T-helper 2 cell (primary cell): ENCODE data around the gene CRYBG2.

Source experiments
- DNase-seq, 5 experiments: peaks; one replicate each; pipeline versions ENCODE4 v3.0.0 to v3.0.0-alpha.2; 2012 to 2022

The CRYBG2 gene

GRCh38 chr1:26368486-26368885 is 14.6 kb upstream of the CRYBG2 start:
- DNase-seq: no peak

GRCh38 chr1:26368006-26368405 is 14.1 kb upstream of the CRYBG2 start:
- no peak for DNase-seq

GRCh38 chr1:26367441-26367840 is 13.5 kb upstream of the CRYBG2 start:
- no peak for DNase-seq

GRCh38 chr1:26364956-26365355 is 11.0 kb upstream of the CRYBG2 start:
- DNase-seq: no peak

GRCh38 chr1:26363549-26364448 is 9.9 kb upstream of the CRYBG2 start:
- peak; percentile 67 to 81 (median 75) for DNase-seq

- no peak for DNase-seq
These were observed 8.4 kb upstream of the CRYBG2 start for GRCh38 chr1:26362331-26362730.

- DNase-seq: no peak
These were observed 7.7 kb upstream of the CRYBG2 start for GRCh38 chr1:26361605-26362122.

- no peak for DNase-seq
These were observed 7.1 kb upstream of the CRYBG2 start for GRCh38 chr1:26360807-26361604.

- DNase-seq: peak in 4 of 5 experiments; percentile 18 to 49 (median 41)
These were observed 6.3 kb upstream of the CRYBG2 start for GRCh38 chr1:26359981-26360806.

- peak; percentile 25 to 79 (median 69) for DNase-seq
These were observed 4.8 kb upstream of the CRYBG2 start for GRCh38 chr1:26358411-26359384.

- DNase-seq: no peak
These were observed 3.2 kb upstream of the CRYBG2 start for GRCh38 chr1:26357121-26357602.

- DNase-seq: no peak
These were observed 2.2 kb upstream of the CRYBG2 start for GRCh38 chr1:26356106-26356505.

GRCh38 chr1:26354972-26355371 is 1.0 kb upstream of the CRYBG2 start:
- DNase-seq: no peak

GRCh38 chr1:26353210-26353859 is 595 bp downstream of the CRYBG2 start:
- no peak for DNase-seq

GRCh38 chr1:26352338-26352679 is 1.6 kb downstream of the CRYBG2 start:
- DNase-seq: no peak

GRCh38 chr1:26351590-26352337 is 2.2 kb downstream of the CRYBG2 start:
- no peak for DNase-seq

GRCh38 chr1:26350701-26351589 is 3.0 kb downstream of the CRYBG2 start:
- no peak for DNase-seq

GRCh38 chr1:26350343-26350700 is 3.6 kb downstream of the CRYBG2 start:
- no peak for DNase-seq

- no peak for DNase-seq
These were observed 4.1 kb downstream of the CRYBG2 start for GRCh38 chr1:26349877-26350244.
